ENCODE data around the gene TMEM151A.

TMEM151A gene

GRCh38 chr11:66283461-66284105 is 8.1 kb upstream of the TMEM151A start:
- DNase-seq (ENCODE audit: low read depth) = no peak

DNA sequence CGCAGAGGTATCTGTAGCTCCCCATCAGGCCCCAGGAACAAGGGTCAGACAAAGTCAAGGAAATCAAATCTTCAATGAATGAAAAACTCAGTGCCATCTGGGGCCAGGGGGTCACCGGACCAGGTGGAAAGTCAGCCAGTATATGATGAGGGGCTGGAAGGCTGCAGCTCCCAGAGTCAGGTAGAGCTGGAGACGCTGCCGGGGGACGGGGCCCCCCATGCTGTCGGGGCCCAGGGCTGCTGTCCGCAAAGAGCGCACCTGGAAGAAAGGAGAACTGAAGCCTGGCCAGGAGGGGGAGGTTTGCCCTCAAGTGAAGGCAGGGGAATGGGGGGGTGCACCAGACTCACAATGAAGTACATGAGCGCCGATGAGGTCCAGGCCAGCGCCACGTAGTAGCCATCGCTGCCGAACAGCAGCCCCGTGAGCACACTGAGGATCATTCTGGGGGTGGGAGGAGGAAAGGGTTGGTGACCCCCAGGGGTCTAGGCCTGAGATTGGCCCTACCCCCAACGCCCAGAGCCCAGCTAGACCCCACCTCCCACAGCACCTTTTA is 7.1 kb upstream of the TMEM151A start:
- DNase-seq (ENCODE audit: low read depth) = no peak

GRCh38 chr11:66285250-66285947 is 6.3 kb upstream of the TMEM151A start:
- no peak for DNase-seq (ENCODE audit: low read depth)

DNA sequence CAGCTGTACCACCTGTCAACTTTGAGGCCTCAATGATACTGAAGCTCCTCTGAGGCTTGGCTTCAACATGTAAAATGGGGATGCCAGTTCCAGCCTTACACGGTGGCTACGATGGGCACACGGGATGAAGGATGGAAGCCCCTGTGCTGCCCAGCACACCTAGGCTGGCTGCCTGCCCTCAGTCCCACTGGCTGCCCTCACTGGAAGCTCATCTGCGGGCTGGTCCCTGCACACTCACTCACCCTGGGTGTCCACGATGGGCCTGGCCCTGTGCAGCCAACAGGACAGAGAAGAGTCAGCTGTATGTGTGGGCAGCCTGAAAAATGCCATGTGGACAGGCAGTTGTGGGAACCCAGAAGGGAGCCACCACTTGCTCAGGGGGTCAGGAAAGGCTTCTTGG is 5.0 kb upstream of the TMEM151A start:
- DNase-seq (ENCODE audit: low read depth) = no peak

GRCh38 chr11:66287211-66287888 is 4.3 kb upstream of the TMEM151A start:
- no peak for DNase-seq (ENCODE audit: low read depth)

GRCh38 chr11:66287889-66288670 is 3.6 kb upstream of the TMEM151A start:
- no peak for DNase-seq (ENCODE audit: low read depth)

GRCh38 chr11:66288671-66289547 is 2.8 kb upstream of the TMEM151A start, which contains the start of gene YIF1A:
TSS of gene YIF1A (minus strand) at chr11:66289143. CDS start at chr11:66288985, 158 bp downstream.
- DNase-seq (ENCODE audit: low read depth) = peak; percentile 97

- peak; percentile 72 for DNase-seq (ENCODE audit: low read depth)
Measured at GRCh38 chr11:66289548-66290329, 2.0 kb upstream of the TMEM151A start.

DNA sequence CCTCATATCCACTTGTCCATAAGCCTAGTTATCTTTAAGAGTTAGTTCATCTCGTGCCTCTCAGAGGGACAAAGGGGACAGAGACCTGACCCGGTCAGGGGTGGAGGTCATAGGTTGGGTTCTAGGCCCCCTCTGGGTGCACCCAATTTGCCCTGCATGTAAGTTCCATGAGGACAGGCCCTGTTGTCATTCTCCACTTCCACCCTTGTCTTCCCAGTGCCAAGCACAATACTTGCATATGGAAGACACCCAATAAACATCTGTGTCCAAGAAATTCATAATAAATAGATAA is 1.4 kb upstream of the TMEM151A start:
- DNase-seq (ENCODE audit: low read depth) = no peak

- DNase-seq (ENCODE audit: low read depth) = no peak
Measured at GRCh38 chr11:66291303-66291705, 390 bp upstream of the TMEM151A start.

GRCh38 chr11:66292543-66293332 is 1.0 kb downstream of the TMEM151A start:
- no peak for DNase-seq (ENCODE audit: low read depth)

DNA sequence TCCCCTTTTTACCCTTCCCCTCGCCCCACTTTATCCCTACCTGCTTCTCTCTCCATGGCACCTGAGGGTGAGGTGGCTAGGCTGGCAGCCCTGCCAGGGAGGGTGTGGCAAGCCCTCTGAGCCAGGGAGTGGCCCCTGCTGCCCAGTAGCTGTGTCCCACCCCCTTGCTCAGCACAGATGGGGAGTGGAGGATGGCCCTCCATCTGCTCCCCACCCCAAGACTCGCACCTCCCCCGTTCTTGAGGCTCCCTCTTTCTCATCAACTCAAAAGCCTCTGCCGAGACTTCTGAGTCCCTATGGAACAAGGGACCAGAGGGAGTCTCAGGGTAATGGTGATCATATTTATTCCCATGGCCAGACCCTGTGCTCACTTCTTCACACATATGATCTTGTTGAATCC is 1.7 kb downstream of the TMEM151A start:
- no peak for DNase-seq (ENCODE audit: low read depth)

DNA sequence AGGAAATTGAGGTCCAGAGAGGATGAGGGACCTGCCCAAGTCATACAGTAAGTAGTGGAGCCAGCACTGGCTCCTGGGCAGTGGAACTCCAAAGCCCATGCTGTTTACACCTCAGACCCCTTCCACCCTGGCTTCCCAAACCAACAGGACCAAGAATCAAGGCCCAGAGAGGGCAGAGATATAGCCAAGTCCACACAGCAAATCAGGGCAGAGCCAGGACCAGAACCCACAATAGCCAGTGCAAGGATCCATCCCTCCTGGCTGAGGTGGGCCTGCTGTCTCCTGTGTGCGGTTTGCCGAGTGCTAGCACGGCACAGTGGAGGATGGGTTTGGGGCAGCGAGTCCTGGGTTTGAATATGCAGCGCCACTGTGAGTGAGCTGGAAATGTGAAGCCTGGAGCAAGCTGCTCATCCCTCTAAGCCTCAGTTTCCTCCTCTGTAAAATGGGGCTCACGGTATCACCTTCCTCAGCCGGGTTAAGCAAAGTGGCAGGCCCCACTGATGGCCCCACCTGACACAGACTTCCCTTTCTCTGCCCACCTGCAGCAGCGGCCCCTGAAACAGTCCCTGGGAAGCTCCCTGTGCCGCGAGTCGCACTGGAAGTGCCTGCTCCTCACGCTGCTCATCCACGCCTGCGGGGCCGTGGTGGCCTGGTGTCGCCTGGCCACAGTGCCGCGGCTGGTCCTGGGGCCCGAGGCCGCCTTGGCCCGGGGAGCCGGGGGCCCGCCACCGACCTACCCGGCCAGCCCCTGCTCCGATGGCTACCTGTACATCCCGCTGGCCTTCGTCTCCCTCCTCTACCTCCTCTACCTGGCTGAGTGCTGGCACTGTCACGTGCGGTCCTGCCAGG is 2.3 kb downstream of the TMEM151A start:
- DNase-seq (ENCODE audit: low read depth) = no peak

DNA sequence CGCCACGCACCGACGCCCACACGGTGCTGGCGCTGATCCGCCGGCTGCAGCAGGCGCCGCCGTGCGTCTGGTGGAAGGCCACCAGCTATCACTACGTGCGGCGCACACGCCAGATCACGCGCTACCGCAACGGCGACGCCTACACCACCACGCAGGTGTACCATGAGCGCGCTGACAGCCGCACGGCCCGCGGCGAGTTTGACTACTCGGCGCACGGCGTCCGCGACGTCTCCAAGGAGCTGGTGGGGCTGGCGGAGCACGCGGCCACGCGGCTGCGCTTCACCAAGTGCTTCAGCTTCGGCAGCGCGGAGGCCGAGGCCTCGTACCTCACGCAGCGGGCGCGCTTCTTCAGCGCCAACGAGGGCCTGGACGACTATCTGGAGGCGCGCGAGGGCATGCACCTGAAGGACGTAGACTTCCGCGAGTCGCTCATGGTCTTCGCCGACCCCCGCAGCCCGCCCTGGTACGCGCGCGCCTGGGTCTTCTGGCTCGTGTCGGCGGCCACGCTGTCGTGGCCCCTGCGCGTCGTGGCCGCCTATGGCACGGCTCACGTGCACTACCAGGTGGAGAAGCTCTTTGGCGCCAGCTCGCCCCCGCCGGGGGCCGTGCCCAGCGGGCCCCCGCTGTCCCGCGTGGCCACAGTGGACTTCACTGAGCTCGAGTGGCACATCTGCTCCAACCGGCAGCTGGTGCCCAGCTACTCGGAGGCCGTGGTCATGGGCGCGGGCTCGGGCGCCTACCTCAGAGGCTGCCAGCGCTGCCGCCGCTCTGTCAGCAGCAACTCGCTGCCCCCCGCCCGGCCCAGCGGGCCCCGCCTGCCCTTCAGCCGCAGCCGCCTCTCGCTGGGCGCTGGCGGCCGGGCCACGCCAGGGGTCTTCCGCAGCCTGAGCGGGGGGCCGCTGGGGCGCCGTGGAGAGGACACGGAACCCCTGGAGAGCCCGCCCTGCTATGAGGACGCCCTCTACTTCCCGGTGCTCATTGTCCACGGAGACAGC is 3.2 kb downstream of the TMEM151A start:
- DNase-seq (ENCODE audit: low read depth) = no peak

GRCh38 chr11:66297610-66298009 is 5.9 kb downstream of the TMEM151A start:
- no peak for DNase-seq (ENCODE audit: low read depth)

DNA sequence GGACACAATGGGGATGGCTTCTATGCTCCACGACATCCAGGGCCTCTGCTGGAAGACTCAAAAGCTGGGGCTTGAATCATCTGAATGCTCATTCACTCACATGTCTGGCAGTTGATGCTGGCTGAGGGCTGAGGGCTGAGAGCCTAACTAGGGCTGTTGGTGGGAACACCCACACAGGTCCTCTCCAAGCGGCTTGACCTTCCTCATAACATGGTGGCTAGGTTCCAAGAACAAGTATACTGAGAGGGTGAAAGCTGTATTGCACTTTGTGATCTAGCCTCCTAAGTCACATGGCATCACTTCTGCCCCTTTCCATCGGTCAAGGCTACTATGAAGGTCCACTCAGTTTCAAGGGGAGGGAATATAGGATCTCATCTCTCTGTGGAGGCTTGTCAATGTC is 7.5 kb downstream of the TMEM151A start:
- DNase-seq (ENCODE audit: low read depth) = no peak

- no peak for DNase-seq (ENCODE audit: low read depth)
Measured at GRCh38 chr11:66302656-66303055, 11.0 kb downstream of the TMEM151A start.

Data from stimulated activated CD8-positive, alpha-beta memory T cell treated with anti-CD3 and anti-CD28 coated beads, Interleukin-4, amount 100 ng/mL, for 24 hours (primary cell).